Measurements from ENCODE around the gene MYO3B. TPM values are rescaled to one million over a fixed set of nuclear protein-coding genes. Genes with fewer than 3 reads are reported as not detected.
"Not testable (repeated sequence)": the region's sequence is repeated elsewhere in the genome, so short reads cannot be mapped to it uniquely, and the experiment has no call there.

MYO3B gene
- total and polyA plus RNA-seq, 2 experiments from 2014 or later, result 0.11 TPM; not detected in 1

DNA sequence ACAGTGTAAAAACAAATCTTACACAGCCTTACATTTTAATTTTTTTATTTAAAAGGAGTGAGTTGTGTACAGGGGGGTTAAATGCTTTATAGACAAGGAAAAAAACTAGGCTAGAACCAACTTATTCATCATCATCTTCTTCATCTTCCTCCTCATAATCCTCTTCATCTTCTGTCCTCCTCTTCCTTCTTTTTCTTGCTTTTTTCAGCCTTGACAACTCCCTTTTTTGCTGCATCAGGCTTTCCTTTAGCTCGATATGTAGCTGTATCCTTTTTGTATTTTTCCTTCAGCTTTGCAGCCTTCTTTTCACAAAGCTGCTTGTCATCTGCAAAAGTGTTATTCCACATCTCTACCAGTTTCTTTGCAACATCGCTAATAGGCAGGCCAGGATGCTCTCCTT is 423.5 kb downstream of the MYO3B start:
- DNase-seq, result no peak
- Histone ChIP-seq H3K9ac (no peak overlapping the region), H3K4me3 (no peak overlapping the region), H3K27me3 (replicated peaks; ENCODE audit: insufficient read depth) (no peaks in the 10 kb centered on the region), H3K79me2 (ENCODE audit: insufficient read depth) (no peaks in the 10 kb centered on the region), H2AFZ (no peak overlapping the region), H3K4me1 (ENCODE audit: insufficient read depth) (no peaks in the 10 kb centered on the region), H4K20me1 (ENCODE audit: insufficient read depth) (no peaks in the 10 kb centered on the region), H3K27ac (no peak overlapping the region), H3K4me2 (ENCODE audit: unreplicated experiment) (no peak overlapping the region), H3K9me2 (ENCODE audit: insufficient read depth) (no peaks in the 10 kb centered on the region), H3K36me3 (ENCODE audit: low read depth) (no peaks in the 10 kb centered on the region), H3K9me3 (ENCODE audit: low read depth) (no peaks in the 10 kb centered on the region), H3F3A (ENCODE audit: insufficient read depth) (no peaks in the 10 kb centered on the region)
- in situ Hi-C loops (cut with MboI), result no loop called here
- TF ChIP-seq EZH2 (IDR thresholded peaks at IDR 0.05; ENCODE audit: insufficient read depth, poor library complexity, severe bottlenecking) (no peak), EZH2phosphoT487 (IDR thresholded peaks at IDR 0.05; ENCODE audit: insufficient read depth, low read depth) (no peak)
- WGBS, 2 experiments (ENCODE audit: low coverage in 1 of 2, low lambda C conversion rate in 2 of 2, missing lambda C conversion rate in 2 of 2), result 42 to 49% methylated on average over 2 of the region's 2 CpGs

DNA sequence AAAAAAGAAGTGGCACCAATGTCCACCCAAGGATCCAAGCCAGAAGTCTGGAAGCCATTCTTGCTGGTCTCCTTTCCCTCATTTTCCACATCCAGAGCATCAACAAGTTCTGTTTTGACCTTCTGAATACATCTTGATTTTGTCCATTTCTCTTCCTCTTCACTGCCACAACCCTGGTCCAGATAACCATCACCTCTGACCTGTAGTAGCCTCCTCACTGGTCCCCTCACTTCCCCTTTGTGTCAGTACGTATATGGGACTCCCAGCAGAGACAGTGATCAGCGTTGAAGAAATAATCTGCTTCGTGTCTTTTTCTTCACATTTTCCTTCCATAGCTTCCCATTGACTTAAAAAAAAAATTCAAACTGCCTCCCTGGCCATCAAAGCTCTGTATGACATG is 427.9 kb downstream of the MYO3B start:
- Histone ChIP-seq H3K27ac (no peak overlapping the region), H3K4me2 (ENCODE audit: unreplicated experiment) (no peak overlapping the region), H3K9me3 (ENCODE audit: low read depth) (no peaks in the 10 kb centered on the region), H3K4me3 (no peak overlapping the region), H3F3A (ENCODE audit: insufficient read depth) (no peaks in the 10 kb centered on the region), H3K79me2 (ENCODE audit: insufficient read depth) (no peaks in the 10 kb centered on the region), H3K4me1 (ENCODE audit: insufficient read depth) (no peaks in the 10 kb centered on the region), H4K20me1 (ENCODE audit: insufficient read depth) (no peaks in the 10 kb centered on the region), H3K27me3 (replicated peaks; ENCODE audit: insufficient read depth) (no peaks in the 10 kb centered on the region), H2AFZ (no peak overlapping the region), H3K9me2 (ENCODE audit: insufficient read depth) (no peaks in the 10 kb centered on the region), H3K36me3 (ENCODE audit: low read depth) (no peaks in the 10 kb centered on the region), H3K9ac (no peak overlapping the region)
- in situ Hi-C loops (cut with MboI), result no loop called here
- 62 to 63% methylated on average over 3 of the region's 3 CpGs for WGBS, 2 experiments (ENCODE audit: low coverage in 1 of 2, low lambda C conversion rate in 2 of 2, missing lambda C conversion rate in 2 of 2)
- DNase-seq, result no peak
- TF ChIP-seq EZH2phosphoT487 (IDR thresholded peaks at IDR 0.05; ENCODE audit: insufficient read depth, low read depth) (no peak), EZH2 (IDR thresholded peaks at IDR 0.05; ENCODE audit: insufficient read depth, poor library complexity, severe bottlenecking) (no peak)

DNA sequence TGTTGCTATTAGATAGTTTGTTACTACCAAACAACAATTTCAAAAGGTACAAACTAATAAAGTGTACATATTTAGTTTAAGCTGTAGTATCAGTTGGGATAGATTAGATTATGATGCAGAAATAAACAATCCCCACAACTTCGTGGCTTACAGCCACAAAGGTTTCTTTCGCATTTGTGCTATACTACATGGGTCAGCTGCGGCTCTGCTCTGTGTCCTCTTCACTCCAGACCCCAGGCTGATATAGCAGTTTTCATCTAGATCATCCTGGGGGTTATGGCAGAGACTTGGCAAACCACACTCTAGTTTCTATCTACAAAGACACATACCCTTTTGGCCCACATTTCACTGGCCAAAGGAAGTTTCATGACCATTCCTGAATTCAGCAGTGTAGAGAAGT is 429.2 kb downstream of the MYO3B start:
- Histone ChIP-seq H3K27ac (no peak overlapping the region), H3K9ac (no peak overlapping the region), H4K20me1 (ENCODE audit: insufficient read depth) (no peaks in the 10 kb centered on the region), H3K4me2 (ENCODE audit: unreplicated experiment) (no peak overlapping the region), H3K4me3 (no peak overlapping the region), H3K9me3 (ENCODE audit: low read depth) (no peaks in the 10 kb centered on the region), H3K36me3 (ENCODE audit: low read depth) (no peaks in the 10 kb centered on the region), H3K27me3 (replicated peaks; ENCODE audit: insufficient read depth) (no peaks in the 10 kb centered on the region), H3K4me1 (ENCODE audit: insufficient read depth) (no peaks in the 10 kb centered on the region), H3F3A (ENCODE audit: insufficient read depth) (no peaks in the 10 kb centered on the region), H2AFZ (no peak overlapping the region), H3K9me2 (ENCODE audit: insufficient read depth) (no peaks in the 10 kb centered on the region), H3K79me2 (ENCODE audit: insufficient read depth) (no peaks in the 10 kb centered on the region)
- no peak for DNase-seq
- in situ Hi-C loops (cut with MboI), result no loop called here
- 65 to 72% methylated on average over 3 of the region's 3 CpGs for WGBS, 2 experiments (ENCODE audit: low coverage in 1 of 2, low lambda C conversion rate in 2 of 2, missing lambda C conversion rate in 2 of 2)
- TF ChIP-seq EZH2phosphoT487 (IDR thresholded peaks at IDR 0.05; ENCODE audit: insufficient read depth, low read depth) (no peak), EZH2 (IDR thresholded peaks at IDR 0.05; ENCODE audit: insufficient read depth, poor library complexity, severe bottlenecking) (no peak)

DNA sequence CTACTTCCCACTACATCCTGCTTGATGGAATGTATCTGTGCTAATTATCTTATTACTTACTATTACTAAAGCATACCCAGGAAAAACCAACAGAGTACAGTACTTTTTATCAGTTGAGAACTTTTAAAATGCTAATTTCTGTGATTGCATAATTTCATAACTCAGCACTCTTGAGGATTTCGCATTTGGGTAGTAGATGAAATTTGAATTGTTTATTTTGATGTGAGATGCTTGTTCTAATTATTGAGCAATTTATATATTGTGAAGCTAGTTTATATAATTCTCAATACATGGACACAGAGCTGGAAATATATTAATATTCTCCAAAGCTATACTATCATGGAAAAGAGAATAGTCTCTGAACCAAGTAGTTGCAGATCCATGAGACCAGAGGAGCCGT is 432.7 kb downstream of the MYO3B start:
- H3K4me2 ChIP-seq (ENCODE audit: unreplicated experiment), result no peak overlapping the region
- no peak for DNase-seq
- H3K9me3 ChIP-seq (ENCODE audit: low read depth), result no peaks in the 10 kb centered on the region
- no peaks in the 10 kb centered on the region for H3K79me2 ChIP-seq (ENCODE audit: insufficient read depth)
- no peaks in the 10 kb centered on the region for H3K9me2 ChIP-seq (ENCODE audit: insufficient read depth)
- no peaks in the 10 kb centered on the region for H3K27me3 ChIP-seq (replicated peaks; ENCODE audit: insufficient read depth)
- 77 to 80% methylated on average over 2 of the region's 2 CpGs for WGBS, 2 experiments (ENCODE audit: low coverage in 1 of 2, low lambda C conversion rate in 2 of 2, missing lambda C conversion rate in 2 of 2)
- H3K4me3 ChIP-seq, result no peak overlapping the region
- no peaks in the 10 kb centered on the region for H3K4me1 ChIP-seq (ENCODE audit: insufficient read depth)
- no peaks in the 10 kb centered on the region for H3K36me3 ChIP-seq (ENCODE audit: low read depth)
- no peak overlapping the region for H2AFZ ChIP-seq
- no peak overlapping the region for H3K27ac ChIP-seq
- no peak overlapping the region for H3K9ac ChIP-seq
- TF ChIP-seq EZH2 (IDR thresholded peaks at IDR 0.05; ENCODE audit: insufficient read depth, poor library complexity, severe bottlenecking) (no peak), EZH2phosphoT487 (IDR thresholded peaks at IDR 0.05; ENCODE audit: insufficient read depth, low read depth) (no peak)
- in situ Hi-C loops (cut with MboI), result no loop called here
- no peaks in the 10 kb centered on the region for H3F3A ChIP-seq (ENCODE audit: insufficient read depth)
- no peaks in the 10 kb centered on the region for H4K20me1 ChIP-seq (ENCODE audit: insufficient read depth)

DNA sequence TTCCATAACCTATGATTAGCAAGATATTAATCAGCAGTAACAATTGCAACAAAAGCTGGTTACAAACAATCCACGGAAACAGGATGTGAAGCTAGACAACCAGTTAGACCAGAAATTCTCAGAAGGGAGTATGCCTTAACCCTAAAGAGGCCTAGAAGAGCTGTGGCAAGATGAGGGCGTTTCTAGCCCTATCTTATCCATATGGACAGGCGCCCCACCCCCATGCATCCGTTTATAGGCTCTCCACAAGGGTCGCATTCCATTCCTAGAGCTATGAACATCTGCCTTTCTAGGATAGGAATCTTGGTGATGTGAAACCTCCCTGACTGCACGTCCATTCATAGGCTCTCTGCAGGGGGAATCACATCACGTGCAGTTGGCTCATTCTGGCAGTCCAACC is 441.0 kb downstream of the MYO3B start:
- in situ Hi-C loops (cut with MboI); H3K9me2 ChIP-seq (ENCODE audit: insufficient read depth); H3K27me3 ChIP-seq (replicated peaks; ENCODE audit: insufficient read depth); H3K4me2 ChIP-seq (ENCODE audit: unreplicated experiment); H3K79me2 ChIP-seq (ENCODE audit: insufficient read depth); DNase-seq; H2AFZ ChIP-seq; H4K20me1 ChIP-seq (ENCODE audit: insufficient read depth); H3K4me3 ChIP-seq; H3F3A ChIP-seq (ENCODE audit: insufficient read depth); H3K9ac ChIP-seq; H3K9me3 ChIP-seq (ENCODE audit: low read depth); H3K36me3 ChIP-seq (ENCODE audit: low read depth); H3K4me1 ChIP-seq (ENCODE audit: insufficient read depth); H3K27ac ChIP-seq: not testable (repeated sequence)
- 45 to 49% methylated on average over 6 of the region's 7 CpGs for WGBS, 2 experiments (ENCODE audit: low coverage in 1 of 2, low lambda C conversion rate in 2 of 2, missing lambda C conversion rate in 2 of 2)

DNA sequence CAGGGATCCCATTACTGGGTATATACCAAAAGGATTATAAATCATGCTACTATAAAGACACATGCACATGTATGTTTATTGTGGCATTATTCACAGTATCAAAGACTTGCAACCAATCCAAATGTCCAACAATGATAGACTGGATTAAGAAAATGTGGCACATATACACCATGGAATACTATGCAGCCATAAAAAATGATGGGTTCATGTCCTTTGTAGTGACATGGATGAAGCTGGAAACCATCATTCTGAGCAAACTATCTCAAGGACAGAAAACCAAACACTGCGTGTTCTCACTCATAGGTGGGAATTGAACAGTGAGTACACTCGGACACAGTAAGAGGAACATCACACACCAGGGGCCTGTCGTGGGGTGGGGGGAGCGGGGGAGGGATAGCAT is 457.1 kb downstream of the MYO3B start:
- H3K9ac ChIP-seq; H3K79me2 ChIP-seq (ENCODE audit: insufficient read depth); H2AFZ ChIP-seq; DNase-seq; H3K4me1 ChIP-seq (ENCODE audit: insufficient read depth); H3K4me3 ChIP-seq; H3K27ac ChIP-seq; H3K36me3 ChIP-seq (ENCODE audit: low read depth); H3K9me2 ChIP-seq (ENCODE audit: insufficient read depth); H3F3A ChIP-seq (ENCODE audit: insufficient read depth); H3K4me2 ChIP-seq (ENCODE audit: unreplicated experiment); in situ Hi-C loops (cut with MboI); H3K27me3 ChIP-seq (replicated peaks; ENCODE audit: insufficient read depth); H3K9me3 ChIP-seq (ENCODE audit: low read depth); H4K20me1 ChIP-seq (ENCODE audit: insufficient read depth): not testable (repeated sequence)
- WGBS, 2 experiments (ENCODE audit: low coverage in 1 of 2, low lambda C conversion rate in 2 of 2, missing lambda C conversion rate in 2 of 2), result 64 to 65% methylated on average over 4 of the region's 4 CpGs

Data from GM23248 (cell line).